Stimulated activated CD4-positive, alpha-beta T cell treated with anti-CD3 and anti-CD28 coated beads, Interleukin-15, amount 100 ng/mL, for 48 hours (primary cell): ENCODE measurements around the gene ANKRD18B.
"Not testable (repeated sequence)": the region's sequence is repeated elsewhere in the genome, so short reads cannot be mapped to it uniquely, and the experiment has no call there.

Experiments
- DNase-seq, 2 donors: peaks; one replicate each; pipeline ENCODE4 v3.0.0-alpha.2; 2020; ENCODE audit warnings: low read depth in 2 of 2

ANKRD18B gene

GRCh38 chr9:33533958-33534357 is 9.9 kb downstream of the ANKRD18B start:
- not testable (repeated sequence) for DNase-seq

GRCh38 chr9:33535541-33535940 is 11.5 kb downstream of the ANKRD18B start:
- no peak for DNase-seq

GRCh38 chr9:33543463-33543862 is 19.4 kb downstream of the ANKRD18B start:
- not testable (repeated sequence) for DNase-seq

GRCh38 chr9:33545715-33546114 is 21.7 kb downstream of the ANKRD18B start:
- not testable (repeated sequence) for DNase-seq

- not testable (repeated sequence) for DNase-seq
Observed at GRCh38 chr9:33548816-33549215, 24.8 kb downstream of the ANKRD18B start.

DNA sequence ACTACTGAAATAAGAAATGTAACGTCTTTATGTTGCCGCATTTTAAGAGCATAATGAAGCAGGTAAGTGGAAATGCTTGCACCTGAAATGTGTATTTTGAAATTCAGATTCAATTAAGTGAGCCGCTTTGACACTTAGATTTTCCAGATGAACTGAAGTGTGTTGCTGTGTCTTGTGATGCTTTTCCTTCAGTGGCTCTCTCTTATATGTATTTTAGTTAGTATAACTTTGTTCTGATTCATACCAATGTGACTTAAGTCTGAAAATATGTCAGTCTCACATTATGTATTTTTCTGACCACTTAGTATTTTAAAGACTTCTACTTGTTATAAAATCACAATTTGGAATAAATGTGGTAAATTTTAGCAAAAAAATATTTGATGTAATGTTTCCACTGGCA is 25.4 kb downstream of the ANKRD18B start:
- DNase-seq: not testable (repeated sequence)

DNA sequence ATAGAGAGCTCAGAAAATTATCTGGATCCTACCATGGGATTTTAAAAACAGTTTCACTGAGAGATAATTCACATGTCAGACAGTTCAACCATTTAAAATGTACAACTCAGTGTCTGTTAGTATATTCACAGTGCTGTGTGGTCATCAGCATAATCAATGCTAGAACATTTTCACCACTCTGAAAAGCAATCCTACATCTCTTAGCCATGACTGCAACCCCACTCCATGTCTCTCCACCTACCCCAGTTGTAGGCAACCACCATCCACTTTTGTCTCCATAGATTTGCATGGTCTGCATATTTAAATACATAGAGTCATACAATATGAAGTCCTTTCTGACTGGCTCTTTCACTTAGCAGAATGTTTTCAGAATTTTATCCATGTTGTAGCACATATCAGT is 27.1 kb downstream of the ANKRD18B start:
- DNase-seq: not testable (repeated sequence)

DNA sequence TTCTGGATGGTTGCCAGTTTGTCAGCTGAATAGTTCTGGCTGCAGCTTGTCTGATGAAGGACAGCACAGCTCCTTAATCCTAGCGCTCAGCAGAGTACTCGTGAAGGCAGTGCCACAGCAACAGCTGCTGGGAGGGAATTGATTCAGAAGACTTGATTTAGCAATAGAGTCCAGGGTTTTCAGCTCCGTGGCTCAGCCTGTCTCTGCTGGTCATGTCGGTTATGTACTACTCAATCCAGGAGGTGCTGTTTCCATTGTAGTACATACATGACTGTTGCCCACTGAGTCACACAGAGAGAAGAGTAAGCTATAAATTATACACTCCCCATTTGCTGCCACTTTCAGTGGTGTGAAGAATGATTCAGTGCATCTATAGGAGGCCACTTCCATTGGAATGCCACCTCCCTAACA is 28.3 kb downstream of the ANKRD18B start:
- DNase-seq: not testable (repeated sequence)

DNA sequence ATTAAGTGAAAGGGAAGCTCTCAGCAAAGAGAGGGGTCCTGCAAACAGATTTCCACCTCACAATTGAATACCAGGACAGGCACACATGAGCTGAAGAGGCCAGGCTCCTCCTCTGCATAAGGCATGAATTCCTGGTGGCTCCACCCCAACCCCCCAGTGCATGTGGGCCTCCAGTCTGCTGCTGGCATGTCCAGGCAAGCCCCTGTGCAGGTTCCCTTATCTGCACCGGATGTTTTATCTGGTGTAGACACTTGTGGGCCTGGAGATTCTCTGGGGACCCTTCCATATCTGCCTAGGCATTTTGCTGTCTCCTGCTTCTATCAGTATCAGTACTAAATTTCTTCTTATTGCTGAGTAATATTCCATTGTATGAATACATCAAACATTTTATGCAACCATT is 36.2 kb downstream of the ANKRD18B start:
- not testable (repeated sequence) for DNase-seq

GRCh38 chr9:33562196-33562595 is 38.1 kb downstream of the ANKRD18B start:
- DNase-seq: not testable (repeated sequence)

DNA sequence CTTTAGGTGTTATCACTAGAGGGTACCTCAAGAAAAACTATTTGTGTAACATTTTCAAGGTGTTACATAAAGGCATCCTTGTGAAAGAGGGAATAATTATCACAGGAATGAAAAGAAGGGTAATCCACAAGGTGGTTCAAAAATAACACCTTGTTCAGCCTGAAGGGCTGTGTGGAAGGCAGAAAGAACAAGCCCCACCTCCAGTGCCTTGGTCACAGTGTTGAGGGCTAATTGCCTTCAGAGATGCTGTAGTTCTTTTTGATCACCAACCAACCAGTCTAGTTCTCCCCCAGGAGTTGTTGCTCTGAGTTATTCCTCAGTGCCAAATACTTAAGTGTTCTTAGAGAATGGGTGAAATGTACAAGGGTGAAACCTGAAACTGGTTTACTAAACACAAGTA is 43.7 kb downstream of the ANKRD18B start:
- DNase-seq: not testable (repeated sequence)

DNA sequence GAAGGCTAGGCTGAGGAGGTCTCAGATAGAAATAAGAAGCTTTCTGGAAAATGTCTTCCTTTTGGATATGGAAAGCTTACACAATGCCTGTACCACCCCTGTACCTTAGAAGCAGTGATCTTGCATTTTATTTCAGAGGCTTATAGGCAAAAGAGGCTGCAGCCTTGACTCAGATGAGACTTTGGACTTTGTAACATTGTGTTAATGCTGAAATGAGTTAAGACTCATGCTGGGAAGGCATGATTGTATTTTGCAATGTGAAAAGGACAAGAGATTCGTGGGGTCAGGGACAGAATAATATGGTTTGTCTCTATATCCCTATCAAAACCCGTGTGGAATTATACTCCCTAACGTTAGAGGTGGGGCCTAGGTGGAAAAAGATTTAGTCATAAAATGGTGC is 53.7 kb downstream of the ANKRD18B start:
- not testable (repeated sequence) for DNase-seq

- not testable (repeated sequence) for DNase-seq
Observed at GRCh38 chr9:33579996-33580395, 55.9 kb downstream of the ANKRD18B start.

DNA sequence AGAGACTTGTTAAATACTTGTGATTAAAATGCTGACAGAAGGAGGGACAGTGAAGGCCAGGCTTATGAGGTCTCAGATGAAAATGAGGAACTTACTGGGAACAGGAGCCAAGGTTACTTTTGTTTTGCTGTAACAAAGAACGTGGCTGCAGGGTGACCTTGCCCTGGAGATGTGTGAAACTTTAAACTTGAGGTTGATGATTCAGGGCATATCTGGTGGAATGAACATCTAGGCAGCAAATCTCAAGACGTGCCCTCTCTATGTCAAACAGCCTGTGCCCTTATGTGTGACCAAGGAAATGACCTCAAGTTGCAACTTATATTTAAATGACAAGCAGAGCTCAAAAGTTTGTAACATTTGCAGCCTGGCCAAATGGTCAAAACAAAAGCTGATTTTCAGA is 58.6 kb downstream of the ANKRD18B start:
- DNase-seq: not testable (repeated sequence)

DNA sequence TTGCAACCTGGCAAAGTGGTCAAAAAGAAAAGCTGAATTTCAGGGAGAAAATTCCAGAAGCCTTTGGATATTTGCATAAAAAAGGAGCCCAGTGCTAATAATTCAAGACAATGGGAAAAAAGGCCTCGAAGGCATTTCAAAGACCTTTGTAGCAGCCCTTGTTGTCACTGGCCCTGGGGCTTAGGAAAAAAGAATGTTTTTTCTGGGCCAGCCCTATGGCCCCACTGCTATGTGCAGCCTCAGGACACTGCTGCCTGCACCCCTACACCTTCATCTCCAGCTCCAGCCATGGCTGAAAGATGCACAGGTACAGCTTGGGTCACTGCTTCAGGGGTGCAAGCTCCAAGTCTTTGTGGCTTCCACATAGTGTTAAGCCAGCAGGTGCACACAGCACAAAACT is 62.1 kb downstream of the ANKRD18B start:
- not testable (repeated sequence) for DNase-seq

GRCh38 chr9:33587799-33588198 is 63.7 kb downstream of the ANKRD18B start:
- not testable (repeated sequence) for DNase-seq

- DNase-seq: not testable (repeated sequence)
Observed at GRCh38 chr9:33588876-33589275, 64.8 kb downstream of the ANKRD18B start.

- not testable (repeated sequence) for DNase-seq
Observed at GRCh38 chr9:33590857-33591256, 66.8 kb downstream of the ANKRD18B start.

DNA sequence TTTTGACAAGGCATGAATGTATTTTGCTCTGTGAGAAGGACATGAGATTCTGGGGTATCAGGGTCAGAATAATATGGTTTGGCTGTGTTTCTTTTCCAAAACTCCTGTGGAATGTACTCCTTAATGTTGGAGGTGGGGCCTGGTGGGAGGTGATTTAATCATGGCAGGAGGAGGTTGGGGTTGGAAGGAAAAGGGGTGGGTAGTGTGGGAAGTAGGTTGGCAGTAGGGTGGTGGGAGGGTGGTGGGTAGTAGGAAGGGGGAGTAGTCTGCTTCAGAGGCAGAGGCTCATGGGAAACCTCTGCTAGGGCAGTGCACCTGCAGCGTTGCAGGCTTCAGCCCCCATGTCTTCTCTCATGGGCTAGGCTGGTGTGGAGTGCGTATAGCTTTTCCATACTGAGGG is 72.9 kb downstream of the ANKRD18B start:
- not testable (repeated sequence) for DNase-seq

DNA sequence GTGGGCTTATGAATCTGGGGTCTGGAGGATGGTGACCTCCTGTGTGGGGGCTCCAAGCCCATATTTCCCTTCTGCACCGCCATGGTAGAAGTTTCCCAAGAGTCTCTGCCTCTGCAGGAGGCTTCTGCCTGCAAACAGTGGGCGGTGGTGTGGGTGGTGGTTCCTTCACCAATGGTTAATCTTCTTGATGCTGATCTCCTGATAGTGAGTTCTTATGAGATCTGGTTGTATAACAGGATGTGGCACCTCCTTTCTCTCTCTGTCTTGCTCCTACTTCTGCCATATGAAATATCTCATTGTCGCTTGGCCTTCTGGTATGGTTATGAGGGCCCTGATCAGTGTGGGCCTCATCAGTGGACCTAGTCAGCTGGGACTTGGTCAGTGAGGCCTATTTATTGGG is 73.3 kb downstream of the ANKRD18B start:
- not testable (repeated sequence) for DNase-seq

GRCh38 chr9:33598796-33599379 is 74.8 kb downstream of the ANKRD18B start:
- not testable (repeated sequence) for DNase-seq

DNA sequence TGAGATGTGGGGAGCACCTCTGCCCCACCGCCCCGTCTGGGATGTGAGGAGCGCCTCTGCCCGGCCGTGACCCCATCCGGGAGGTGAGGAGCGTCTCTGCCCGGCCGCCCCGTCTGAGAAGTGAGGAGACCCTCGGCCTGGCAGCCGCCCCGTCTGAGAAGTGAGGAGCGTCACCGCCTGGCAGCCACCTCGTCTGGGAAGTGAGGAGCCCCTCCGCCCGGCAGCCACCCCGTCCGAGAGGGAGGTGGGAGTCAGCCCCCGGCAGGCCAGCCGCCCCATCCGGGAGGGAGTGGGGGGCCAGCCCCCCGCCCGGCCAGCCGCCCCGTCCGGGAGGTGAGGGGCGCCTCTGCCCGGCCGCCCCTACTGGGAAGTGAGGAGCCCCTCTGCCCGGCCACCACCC is 76.9 kb downstream of the ANKRD18B start:
- DNase-seq: not testable (repeated sequence)

DNA sequence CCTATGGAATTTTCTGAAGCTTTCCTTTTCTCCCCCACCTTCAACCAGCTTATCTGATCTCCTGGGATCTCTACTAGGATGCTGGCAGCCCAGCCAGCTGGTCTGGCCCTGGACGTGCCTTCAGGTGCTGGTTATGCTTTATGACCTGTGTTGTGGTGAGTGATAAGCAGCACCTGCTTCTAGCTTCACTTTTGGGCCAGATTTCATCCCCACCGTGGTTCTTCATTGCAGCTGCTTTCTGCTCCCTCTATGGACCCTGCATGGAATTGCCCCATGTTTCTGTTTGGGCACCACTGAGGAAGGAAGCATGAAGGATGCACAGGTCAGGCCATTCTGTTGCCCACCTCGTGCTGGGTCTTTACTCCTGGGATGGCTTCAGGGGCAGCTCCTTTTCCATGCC is 80.2 kb downstream of the ANKRD18B start:
- DNase-seq: not testable (repeated sequence)

DNA sequence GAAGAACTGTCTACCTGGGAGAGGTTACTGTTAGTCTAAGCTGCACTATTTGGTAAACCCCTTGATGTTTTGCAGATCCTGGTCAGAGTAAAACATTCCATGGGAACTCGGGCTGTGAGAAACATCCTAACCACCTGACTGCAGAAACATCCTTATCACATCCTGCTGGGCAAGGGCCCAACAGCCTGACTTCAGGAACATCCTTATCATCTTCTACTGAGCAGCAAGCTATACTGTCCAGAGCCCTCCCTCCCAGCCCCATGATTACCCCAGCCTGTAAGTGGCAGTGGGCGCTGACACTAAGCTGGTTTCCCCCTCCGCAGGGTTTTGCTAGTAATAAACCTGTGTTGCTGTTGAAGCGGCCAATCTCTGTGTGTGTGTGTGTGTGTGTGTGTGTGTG is 80.9 kb downstream of the ANKRD18B start:
- DNase-seq: not testable (repeated sequence)
